Activated CD4-positive, alpha-beta T cell treated with anti-CD3 and anti-CD28 coated beads, Interleukin-2, Interleukin-4, amounts not matched to agents 100 ng/mL and 50 ng/mL, durations not matched to agents 16 hours and 8 hours (primary cell): Measurements from ENCODE around the gene TFB1M.
"Not testable (repeated sequence)": the region's sequence is repeated elsewhere in the genome, so short reads cannot be mapped to it uniquely, and the experiment has no call there.

Experiments
- DNase-seq: peaks from one replicate; pipeline ENCODE4 v3.0.0-alpha.2; 2020; ENCODE audit warnings: low spot score

TFB1M gene

DNA sequence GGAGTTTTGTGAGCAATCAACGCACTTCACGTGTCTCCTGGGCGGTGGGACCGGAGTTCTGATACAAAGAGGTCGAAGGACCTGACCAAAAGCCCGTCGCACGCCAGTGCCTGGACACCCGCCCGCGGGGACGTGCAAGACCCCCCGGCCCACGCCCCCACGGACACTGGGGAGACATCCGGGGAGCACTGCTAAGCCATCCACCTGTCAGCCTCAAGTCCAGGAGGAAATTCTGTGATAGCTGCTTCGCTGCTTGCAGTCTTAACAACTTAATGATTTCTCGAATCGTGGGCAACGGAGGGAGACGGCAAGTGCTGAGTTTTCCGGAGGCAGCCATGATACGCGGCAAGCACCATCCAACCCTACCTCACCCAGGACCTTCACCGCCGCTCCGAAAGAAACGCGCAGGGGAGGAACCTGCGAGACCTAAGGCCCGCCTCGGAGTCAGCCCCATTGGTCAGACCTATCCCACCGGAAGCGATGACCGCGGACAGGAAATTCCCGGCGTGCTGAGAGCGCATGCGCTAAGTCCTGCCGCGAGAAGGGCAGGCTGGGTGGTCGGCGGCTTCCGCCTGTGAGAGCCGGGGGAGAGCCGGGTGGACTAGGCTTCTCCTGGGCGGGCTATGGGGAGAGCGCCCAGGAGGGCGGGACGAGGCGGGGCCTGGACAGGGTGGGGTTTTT, at the start of gene TFB1M:
TFB1M (minus strand) TSS at position 393 of the 681 bp plus-strand sequence; CDS start at position 337, 56 bp downstream.
- peak; percentile 99 for DNase-seq

DNA sequence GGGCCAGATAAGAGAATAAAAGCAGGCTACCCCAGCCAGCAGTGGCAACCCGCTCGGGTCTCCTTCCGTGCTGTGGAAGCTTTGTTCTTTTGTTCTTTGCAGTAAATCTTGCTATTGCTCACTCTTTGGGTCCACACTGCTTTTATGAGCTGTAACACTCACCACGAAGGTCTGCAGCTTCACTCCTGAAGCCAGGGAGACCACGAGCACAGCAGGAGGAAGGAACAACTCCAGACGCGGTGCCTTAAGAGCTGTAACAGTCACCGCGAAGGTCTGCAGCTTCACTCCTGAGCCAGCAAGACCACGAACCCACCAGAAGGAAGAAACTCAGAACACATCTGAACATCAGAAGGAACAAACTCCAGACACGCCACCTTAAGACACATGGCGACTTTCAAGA, 49.7 kb upstream of the TFB1M start:
- DNase-seq: not testable (repeated sequence)

DNA sequence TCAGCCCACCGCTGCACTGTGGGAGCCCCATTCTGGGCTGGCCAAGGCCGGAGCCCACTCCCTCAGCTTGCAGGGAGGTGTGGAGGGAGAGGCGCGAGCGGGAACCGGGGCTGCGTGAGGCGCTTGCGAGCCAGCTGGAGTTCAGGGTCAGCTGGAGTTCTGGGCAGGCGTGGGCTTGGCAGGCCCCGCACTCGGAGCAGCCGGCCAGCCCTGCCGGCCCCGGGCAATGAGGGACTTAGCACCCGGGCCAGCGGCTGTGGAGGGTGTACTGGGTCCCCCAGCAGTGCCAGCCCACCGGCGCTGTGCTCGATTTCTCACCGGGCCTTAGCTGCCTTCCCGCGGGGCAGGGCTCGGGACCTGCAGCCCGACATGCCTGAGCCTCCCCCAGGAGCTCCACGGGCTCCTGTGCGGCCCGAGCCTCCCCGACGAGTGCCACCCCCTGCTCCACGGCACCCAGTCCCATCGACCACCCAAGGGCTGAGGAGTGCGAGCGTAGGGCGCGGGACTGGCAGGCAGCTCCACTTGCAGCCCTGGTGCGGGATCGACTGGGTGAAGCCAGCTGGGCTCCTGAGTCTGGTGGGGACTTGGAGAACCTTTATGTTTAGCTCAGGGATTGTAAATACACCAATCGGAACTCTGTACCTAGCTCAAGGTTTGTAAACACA, 48.8 kb upstream of the TFB1M start:
- DNase-seq: not testable (repeated sequence)

DNA sequence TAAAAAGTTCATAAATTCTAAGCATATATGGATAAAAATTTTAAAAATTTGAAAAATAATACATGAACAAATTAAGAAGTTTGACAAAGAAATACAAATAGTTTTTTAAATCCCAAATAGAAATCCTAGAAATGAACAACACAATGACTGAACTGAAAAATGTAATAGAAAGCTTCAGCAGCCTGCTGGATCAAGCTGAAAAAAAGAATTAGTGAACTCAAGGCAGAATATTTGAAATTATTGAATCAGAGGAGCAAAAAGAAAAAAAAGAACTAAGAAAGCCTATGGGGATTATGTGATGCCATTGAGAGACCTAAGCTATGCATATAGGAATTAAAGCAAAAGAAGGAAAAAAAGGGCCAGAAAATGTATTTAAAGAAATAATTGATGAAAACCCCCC, 39.9 kb upstream of the TFB1M start:
- no peak for DNase-seq

DNA sequence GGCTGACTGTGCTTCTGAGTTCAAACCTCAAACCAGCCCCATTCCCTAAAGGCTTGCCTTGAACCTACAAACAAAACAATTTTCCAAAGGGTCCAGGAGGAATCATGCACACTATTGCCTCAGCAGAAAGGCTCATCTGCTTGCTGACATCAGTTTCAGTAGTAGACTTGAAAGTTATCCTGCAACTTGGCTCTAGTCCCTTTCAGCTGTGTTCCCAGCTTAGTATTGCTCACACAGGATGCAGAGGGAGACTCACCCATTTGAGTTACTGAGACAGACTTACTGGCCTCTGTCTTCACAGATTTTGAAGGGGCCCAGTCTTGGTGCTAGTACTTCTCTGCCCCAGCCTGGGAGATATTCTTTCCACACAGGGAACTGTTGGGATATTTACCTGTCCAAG, 38.5 kb upstream of the TFB1M start:
- no peak for DNase-seq

DNA sequence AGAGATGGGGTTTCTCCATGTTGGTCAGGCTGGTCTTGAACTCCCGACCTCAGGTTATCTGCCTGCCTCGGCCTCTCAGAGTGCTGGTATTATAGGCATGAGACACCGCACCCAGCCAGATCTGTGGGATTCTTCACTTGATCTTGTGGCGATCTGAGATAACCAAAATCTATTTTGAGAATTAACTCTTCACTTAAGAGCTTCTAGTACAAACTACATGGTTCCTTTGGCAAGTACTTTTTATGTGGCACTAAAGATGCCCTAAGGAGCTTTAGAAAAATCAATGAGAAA, 37.8 kb upstream of the TFB1M start:
- no peak for DNase-seq

DNA sequence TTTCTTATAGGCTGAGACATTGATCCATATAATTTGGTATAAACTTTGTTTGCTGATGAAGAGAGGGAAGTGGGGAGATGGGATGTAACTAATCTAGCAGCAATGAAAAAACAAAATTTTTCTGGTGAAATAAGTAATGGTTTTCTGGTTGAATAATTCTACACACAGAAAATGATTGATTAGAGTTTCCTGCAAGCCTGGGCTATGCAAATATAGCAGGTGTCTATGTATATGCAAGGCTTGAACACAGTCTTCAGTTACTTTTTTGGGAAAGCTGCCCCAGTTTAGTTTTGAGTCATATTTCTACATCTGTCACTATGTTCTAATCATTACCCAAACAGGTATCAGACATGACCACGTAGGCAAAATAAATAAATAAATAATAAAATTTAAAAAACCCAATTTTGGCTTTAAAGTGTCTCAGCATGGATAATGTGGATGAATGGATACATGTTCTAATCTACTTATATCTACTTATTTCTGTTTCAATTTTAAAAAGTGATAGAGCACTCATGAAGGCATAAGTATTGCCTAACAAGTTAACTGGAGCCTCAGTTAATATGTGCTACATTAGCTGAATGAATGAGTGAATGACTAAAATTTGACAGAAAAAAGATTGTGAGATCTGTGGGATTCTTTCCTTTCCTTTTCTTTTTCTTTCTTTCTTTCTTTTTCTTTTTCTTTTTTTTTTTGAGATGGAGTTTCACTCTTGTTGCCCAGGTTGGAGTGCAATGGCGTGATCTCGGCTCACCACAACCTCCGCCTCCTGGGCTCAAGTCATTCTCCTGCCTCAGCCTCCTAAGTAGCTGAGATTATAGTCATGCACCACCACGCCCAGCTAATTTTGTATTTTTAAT, 37.2 kb upstream of the TFB1M start:
- no peak for DNase-seq

DNA sequence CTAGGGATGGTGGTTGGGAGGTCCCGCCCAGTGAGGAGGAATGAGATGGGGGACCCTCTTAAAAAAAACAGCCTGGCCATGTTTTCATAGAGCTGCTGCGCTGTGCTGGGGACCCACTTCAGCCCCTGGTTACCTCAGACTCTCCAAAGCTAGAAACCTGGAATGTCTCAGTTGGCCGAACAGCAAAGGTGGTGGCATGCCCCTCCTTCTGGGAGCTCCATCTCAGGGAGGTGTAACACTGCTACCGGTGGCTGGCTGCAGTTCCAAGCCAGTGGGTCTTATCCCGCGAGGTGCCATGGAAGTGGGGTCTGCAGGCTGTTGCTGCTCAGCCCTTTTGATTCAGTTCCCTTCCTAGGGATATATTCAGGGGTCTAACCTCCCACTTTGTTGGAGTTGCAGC, 35.7 kb upstream of the TFB1M start:
- DNase-seq: no peak

DNA sequence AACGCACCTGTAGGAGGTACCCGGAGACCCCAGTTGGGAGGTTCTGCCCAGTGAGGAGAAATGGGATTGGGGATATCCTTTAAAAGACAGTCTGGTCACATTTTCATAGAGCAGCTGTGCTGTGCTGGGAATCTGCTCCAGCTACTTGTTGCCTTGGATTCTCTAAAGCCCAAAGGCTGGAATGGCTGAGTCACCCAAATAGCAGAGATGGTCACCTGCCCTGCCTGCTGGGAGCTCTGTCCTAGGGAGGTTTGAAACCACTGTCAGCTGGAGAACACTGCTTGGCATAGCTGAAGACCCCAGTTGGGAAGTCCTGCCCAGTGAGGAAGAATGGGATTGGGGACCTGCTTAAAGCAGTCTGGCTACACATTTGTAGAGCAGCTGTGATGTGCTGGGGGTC, 34.8 kb upstream of the TFB1M start:
- DNase-seq: no peak

DNA sequence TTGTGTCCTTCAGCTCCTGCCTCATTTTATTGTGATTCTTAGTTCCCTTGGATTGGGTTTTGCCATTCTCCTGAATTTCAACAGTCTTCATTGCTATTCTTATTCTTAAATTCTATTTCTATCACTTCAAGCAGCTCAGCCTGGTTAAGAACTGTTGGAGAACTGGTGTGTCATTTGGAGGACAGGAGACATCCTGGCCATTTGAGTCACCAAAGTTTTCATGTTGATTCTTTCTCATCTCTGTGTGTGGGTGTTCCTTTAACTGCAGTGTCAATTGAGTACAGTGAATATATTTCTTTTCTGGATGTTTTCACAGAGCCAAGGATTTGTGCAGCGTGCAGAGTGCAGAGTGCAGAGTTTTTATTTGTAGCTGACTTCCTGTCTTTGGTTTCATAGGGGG, 33.5 kb upstream of the TFB1M start:
- DNase-seq: no peak

DNA sequence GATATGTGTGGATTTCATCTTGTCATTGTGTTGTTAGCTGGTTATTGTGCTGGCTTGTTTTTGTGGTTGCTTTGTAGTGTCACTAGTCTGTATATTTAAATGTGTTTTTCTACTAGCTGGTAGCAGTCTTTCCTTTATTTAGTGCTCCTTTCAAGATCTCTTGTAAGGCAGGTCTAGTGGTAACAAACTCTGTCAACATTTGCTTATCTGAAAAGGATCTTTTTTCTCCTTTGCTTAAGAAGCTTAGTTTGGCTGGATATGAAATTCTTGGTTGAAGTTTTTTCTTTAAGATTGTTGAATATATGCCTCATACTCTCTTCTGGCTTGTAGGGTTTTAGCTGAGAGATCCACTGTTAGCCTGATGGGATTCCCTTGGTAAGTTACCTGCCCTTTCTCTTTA, 32.7 kb upstream of the TFB1M start:
- DNase-seq: no peak

DNA sequence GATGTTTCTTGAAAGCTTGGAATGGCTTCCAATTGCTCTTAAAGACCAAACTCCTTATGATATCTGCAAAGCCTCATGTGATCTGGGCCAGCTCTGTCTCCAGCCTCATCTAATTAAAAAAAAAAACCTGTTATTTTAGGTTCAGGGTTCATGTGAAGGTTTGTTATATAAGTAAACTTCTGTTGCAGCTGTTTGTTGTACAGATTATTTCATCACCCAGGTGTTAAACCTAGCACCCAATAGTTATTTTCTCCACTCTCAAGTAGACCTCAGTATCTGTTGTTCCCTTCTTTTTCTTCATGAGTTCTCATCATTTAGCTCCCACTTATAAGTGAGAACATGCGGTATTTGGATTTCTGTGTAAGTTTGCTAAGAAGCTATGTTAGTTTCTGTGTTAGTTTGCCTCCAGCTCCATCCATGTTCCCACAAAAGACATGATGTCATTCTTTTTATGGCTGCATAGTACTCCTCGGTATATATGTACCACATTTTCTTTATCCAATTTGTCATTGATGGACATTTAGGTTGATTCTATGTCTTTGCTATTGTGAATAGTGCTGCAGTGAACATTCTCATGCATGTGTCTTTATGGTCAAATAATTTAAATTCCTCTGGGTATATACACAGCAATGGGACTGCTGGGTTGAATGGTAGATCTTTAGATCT, 30.2 kb upstream of the TFB1M start:
- DNase-seq: no peak

DNA sequence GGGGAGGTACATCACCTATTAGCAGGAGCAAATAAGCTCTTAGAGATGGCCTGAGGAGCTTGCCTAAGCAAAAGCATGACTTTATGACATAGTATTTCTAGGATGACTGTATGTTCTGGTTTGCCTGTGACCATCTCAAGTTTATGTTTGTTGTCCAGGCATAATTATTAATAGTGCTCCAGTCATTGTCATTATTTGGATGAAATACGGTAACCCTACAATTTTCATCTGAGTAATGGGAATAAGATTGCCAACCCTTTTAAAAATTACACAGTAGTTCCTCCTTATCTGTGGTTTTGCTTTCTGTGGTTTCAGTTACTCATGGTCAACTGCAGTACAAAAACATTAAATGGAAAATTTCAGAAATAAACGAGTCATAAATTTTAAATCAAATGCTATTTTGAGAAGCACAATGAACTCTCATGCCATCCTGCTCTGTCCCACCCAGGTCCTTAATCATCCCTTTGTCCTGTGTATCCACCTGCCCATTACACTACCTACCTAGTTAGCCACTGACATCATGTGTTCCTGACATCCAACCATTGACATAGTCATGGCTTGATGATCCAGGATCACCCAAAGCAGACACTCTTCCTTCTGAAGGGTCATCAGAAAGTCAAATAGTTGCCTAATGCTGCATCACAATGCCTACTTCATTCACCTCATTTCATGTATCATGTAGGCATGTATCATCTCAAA, 27.0 kb upstream of the TFB1M start:
- no peak for DNase-seq

DNA sequence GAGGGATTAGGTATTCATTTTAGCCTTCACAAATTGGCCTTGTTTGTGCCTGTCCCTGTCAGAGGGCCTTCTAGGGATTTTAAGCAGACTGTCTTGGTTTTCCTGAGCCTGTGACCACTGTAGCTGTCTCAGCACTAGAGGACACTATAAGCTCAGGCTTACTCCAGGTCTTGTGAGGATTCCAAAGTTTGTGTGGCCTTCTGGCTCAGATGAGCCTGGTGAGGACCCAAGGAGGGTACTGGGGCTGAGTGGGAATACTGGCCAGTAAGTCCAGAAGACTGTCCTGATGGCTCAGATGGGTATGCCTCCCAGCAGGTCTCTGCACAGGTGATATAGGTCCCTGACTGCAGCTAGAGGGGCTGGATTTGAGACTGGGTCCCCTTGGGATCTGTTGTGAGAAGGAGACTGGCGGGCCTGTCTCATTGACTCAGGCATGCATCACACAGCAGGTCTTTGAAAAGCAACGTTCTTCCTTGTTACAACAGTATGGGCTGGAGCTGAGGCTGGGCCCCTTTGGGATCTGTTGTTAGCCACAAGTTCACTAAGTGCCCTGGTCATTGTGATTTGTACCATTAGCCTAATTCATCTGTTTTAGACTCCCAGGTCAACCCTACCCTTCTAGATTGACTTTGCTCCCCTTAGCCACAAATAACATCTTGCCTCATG, 26.3 kb upstream of the TFB1M start:
- no peak for DNase-seq

DNA sequence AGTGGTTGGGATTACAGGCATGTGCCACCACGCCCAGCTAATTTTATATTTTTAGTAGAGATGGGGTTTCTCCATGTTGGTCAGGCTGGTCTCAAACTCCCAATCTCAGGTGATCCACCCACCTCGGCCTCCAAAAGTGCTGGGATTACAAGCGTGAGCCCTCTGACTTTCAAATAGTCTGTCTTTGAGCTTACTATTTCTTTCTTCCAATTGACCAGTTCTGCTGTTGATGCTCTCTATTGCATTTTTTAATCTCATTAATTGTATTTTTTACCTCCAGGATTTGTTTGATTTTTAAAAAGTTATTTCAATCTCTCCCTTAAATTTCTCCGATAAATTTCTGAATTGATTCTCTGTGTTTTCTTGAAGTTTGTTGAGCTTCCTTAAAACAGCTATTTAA, 25.6 kb upstream of the TFB1M start:
- DNase-seq: not testable (repeated sequence)

DNA sequence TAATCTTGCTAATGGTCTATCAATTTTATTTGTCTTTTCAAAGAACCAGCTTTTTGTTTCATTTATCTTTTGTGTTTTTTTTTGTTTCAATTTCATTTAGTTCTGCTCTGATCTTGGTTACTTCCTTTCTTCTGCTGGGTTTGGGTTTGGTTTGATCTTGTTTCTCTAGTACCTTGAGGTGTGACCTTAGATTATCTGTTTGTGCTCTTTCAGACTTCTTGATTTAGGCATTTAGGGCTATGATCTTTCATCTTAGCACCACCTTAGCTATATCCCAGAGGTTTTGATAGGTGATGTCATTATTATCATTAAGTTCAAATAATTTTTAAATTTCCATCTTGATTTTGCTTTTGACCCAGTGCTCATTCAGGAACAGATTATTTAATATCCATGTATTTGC, 24.0 kb upstream of the TFB1M start:
- DNase-seq: not testable (repeated sequence)

DNA sequence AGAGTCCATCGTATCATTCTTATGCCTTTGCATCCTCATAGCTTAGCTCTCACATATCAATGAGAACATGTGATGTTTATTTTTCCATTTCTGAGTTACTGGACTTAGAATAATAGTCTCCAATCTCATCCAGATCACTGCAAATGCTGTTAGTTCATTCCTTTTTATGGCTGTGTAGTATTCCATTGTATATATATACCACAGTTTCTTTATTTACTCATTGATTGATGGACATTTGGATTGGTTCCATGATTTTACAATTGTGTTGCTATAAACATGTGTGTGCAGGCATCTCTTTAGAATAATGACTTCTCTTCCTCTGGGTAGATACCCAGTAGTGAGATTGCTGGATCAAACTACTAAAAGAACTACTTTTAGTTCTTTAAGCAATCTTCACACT, 21.0 kb upstream of the TFB1M start:
- DNase-seq: no peak

DNA sequence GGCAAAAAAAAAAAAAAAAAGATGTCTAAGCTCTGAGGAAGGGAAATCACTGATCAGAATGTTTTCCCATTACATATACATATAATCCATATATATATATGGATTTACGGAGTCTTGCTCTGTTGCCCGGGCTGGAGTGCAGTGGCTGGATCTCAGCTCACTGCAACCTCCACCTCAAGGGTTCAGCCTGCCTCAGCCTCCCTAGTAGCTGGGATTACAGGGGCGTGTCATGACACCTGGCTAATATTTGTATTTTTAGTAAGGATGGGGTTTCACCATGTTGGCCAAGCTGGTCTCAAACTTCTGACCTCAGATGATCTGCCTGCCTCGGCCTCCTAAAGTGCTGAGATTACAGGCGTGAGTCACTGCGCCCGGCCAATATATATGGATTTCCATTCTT, 19.8 kb upstream of the TFB1M start:
- not testable (repeated sequence) for DNase-seq

DNA sequence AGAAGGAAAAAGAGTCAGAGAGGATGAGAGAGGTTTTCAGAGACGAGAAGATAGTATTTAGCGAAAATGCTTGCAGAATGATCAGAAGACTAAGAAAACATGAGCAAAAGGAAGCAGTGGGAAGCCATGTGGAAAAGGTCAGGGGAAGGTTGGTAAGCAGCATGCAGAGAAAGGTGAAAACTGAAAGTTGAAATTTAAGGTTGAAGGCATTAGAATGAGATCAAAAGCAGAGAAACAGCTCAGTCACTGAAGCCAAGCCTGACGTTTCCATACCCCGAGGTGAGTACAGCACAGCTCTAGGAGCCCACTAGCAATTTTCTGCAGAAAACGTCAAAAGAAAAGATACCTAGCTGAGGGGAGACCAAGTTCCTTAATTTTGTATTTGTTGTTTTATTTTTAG, 19.1 kb upstream of the TFB1M start:
- DNase-seq: no peak

DNA sequence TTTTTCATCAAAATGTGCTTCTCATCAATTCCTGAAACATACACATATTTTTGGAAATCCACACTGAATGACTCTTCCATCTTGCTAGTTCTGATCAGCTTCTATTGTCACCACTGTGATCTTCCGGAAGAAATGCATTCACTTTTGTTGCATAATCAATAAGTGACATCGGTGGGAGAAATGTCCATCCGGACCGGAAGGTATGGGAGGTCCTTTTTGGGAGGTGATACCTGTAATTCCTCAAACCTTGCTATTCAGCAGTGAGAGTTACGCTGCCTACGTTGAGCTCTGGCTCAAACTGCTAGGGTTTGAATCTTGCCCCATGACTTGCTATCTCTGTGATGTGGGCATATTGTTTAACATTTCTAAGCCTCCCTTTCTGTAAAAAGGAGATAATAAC, 16.6 kb upstream of the TFB1M start:
- no peak for DNase-seq

DNA sequence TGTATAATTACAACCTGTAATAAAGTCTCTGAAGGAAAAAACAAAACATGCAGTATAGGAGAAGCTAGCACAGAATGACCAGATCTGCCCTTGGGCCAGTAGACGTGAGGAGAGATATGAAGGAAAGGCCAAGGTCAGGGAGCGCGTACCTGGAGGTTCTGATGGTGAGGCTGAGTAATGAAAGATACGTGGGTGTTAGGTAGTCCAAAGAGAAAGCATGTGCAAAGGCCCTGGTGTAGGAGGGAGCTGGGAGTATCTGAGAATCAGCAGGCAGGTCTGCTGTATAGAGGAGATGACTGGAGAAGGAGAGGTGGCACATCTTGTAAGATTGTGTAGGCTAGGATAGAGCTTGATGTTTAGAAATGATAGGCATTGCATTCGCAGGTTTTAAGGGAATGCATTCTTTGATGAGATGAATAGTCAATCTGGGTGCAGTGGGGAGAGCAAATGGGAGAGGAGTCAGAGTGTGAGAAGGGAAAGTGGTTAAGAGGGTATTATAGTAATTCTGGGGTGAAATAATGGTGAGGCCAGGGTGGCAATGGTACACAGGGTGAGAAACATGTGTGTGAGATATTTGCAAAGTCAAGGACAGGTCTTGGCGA, 15.9 kb upstream of the TFB1M start:
- DNase-seq: no peak
